Neural cell (in vitro differentiated cells): ENCODE measurements around the gene LGI4.

Experiments used
- CTCF ChIP-seq: fragments of 450-650 bp; IDR thresholded peaks from 2 replicates; pipeline ENCODE4 v1.5.1; 2014; ENCODE audit warnings: antibody characterized with exemption, mild to moderate bottlenecking, moderate library complexity; ENCODE audit not compliant: poor library complexity, severe bottlenecking
- MXI1 ChIP-seq: fragments of 450-650 bp; conservative IDR thresholded peaks from 2 replicates; pipeline ENCODE4 v1.6.1; 2014; ENCODE audit warnings: antibody characterized with exemption, mild to moderate bottlenecking; ENCODE audit not compliant: poor library complexity, severe bottlenecking

GRCh38 chr19:35075202-35076025 is 59.4 kb downstream of the LGI4 start:
- TF ChIP-seq MXI1 (no peak), CTCF (no peak)
